GM18508 (cell line): ENCODE results near the gene ANKMY1.

ENCODE experiments used
- ATAC-seq: cut with Tn5 transposase; IDR thresholded peaks from one replicate; pipeline ENCODE4 v1.9.1; 2021; ENCODE audit warnings: moderate number of reproducible peaks; ENCODE audit not compliant: insufficient read depth, unreplicated experiment

Gene ANKMY1

GRCh38 chr2:240463274-240463865 is 94.4 kb downstream of the ANKMY1 start:
- no peak for ATAC-seq

- ATAC-seq = no peak
These were observed 95.0 kb downstream of the ANKMY1 start for GRCh38 chr2:240462707-240463273.

- no peak for ATAC-seq
These were observed 95.6 kb downstream of the ANKMY1 start for GRCh38 chr2:240462073-240462706.

- ATAC-seq = no peak
These were observed 96.2 kb downstream of the ANKMY1 start for GRCh38 chr2:240461471-240462072.

GRCh38 chr2:240460781-240461431 is 96.9 kb downstream of the ANKMY1 start:
- no peak for ATAC-seq

GRCh38 chr2:240460253-240460711 is 97.5 kb downstream of the ANKMY1 start:
- no peak for ATAC-seq

- no peak for ATAC-seq
These were observed 98.2 kb downstream of the ANKMY1 start for GRCh38 chr2:240459401-240460252.

- ATAC-seq = no peak
These were observed 98.8 kb downstream of the ANKMY1 start for GRCh38 chr2:240458900-240459391.

- no peak for ATAC-seq
These were observed 99.5 kb downstream of the ANKMY1 start for GRCh38 chr2:240458044-240458899.

GRCh38 chr2:240457223-240458043 is 100.4 kb downstream of the ANKMY1 start:
- ATAC-seq = no peak

- no peak for ATAC-seq
These were observed 101.2 kb downstream of the ANKMY1 start for GRCh38 chr2:240456447-240457222.

- ATAC-seq = no peak
These were observed 101.9 kb downstream of the ANKMY1 start for GRCh38 chr2:240455647-240456446.

- no peak for ATAC-seq
These were observed 102.5 kb downstream of the ANKMY1 start for GRCh38 chr2:240455272-240455646.

GRCh38 chr2:240454106-240454901 is 103.5 kb downstream of the ANKMY1 start:
- ATAC-seq = no peak

GRCh38 chr2:240453461-240454105 is 104.2 kb downstream of the ANKMY1 start:
- no peak for ATAC-seq
